ENCODE results near the gene UBASH3B.

The UBASH3B gene

DNA sequence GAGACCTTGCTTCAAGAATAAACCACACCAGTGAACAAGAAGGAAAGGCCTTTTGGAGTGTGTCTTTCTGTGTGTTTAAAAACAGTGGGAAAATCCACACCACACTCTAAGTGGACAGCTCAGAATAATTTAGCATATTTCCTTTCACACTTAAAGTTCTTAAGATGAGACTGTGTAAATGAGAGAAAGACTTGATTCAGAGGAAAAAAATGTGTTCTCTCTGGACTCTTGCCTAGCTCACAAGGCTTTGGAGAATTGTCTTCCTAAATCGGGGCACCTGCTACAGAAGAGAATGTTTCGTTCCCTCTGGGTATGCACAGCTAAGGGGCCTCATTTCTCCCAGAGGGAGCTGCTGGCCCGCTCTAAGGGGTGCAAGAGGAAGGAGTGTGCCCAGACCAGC is 154.3 kb downstream of the UBASH3B start:
- Histone ChIP-seq H3K79me2 (ENCODE audit: low read length) (no peaks in the 10 kb centered on the region), H3K27me3 (ENCODE audit: low read depth, low read length) (peaks cover 7% of the 10 kb centered on the region; the same call in 1 of the 2 replicates), H3K9ac (ENCODE audit: low read length) (no peak overlapping the region), H3K4me1 (ENCODE audit: low read length) (no peaks in the 10 kb centered on the region), H3K9me3 (ENCODE audit: insufficient read depth, low read length) (no peaks in the 10 kb centered on the region), H3K36me3 (replicated peaks; ENCODE audit: low read depth, low read length) (no peaks in the 10 kb centered on the region), H4K20me1 (ENCODE audit: insufficient read depth, low read length) (no peaks in the 10 kb centered on the region), H2AFZ (ENCODE audit: low read depth, low read length) (no peak overlapping the region), H3K4me2 (ENCODE audit: low read length) (no peak overlapping the region), H3K27ac (ENCODE audit: low read length) (no peak overlapping the region), H3K4me3 (ENCODE audit: low read length) (no peak overlapping the region)
- TF ChIP-seq, protein P1, sequence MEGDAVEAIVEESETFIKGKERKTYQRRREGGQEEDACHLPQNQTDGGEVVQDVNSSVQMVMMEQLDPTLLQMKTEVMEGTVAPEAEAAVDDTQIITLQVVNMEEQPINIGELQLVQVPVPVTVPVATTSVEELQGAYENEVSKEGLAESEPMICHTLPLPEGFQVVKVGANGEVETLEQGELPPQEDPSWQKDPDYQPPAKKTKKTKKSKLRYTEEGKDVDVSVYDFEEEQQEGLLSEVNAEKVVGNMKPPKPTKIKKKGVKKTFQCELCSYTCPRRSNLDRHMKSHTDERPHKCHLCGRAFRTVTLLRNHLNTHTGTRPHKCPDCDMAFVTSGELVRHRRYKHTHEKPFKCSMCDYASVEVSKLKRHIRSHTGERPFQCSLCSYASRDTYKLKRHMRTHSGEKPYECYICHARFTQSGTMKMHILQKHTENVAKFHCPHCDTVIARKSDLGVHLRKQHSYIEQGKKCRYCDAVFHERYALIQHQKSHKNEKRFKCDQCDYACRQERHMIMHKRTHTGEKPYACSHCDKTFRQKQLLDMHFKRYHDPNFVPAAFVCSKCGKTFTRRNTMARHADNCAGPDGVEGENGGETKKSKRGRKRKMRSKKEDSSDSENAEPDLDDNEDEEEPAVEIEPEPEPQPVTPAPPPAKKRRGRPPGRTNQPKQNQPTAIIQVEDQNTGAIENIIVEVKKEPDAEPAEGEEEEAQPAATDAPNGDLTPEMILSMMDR (IDR thresholded peaks at IDR 0.05; ENCODE audit: low read depth, low read length) = no peak
- TF ChIP-seq EZH2phosphoT487 (IDR thresholded peaks at IDR 0.05; ENCODE audit: low read depth) = no peak

DNA sequence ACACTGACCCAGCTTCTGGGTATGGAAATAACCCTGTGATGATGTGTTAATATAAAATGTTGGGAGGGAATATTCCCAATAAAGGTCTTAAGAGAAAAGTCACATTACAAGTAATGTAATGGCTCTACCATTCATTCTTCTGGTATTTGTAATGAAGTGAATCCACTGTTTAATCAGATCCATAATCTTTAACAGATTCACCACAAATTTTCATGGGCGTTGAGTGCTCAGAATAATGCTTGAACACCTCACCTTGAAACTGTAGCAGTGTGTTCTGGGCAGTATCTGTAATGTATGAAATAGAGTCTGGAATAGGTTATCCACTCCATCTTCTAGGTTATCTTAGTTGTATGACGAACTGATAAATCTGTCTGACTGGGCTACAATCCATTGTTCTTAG is 156.2 kb downstream of the UBASH3B start:
- no peak overlapping the region for H3K27ac ChIP-seq (ENCODE audit: low read length)
- H3K9ac ChIP-seq (ENCODE audit: low read length) = no peak overlapping the region
- H2AFZ ChIP-seq (ENCODE audit: low read depth, low read length) = no peak overlapping the region
- no peaks in the 10 kb centered on the region for H3K4me1 ChIP-seq (ENCODE audit: low read length)
- no peaks in the 10 kb centered on the region for H3K36me3 ChIP-seq (replicated peaks; ENCODE audit: low read depth, low read length)
- no peak overlapping the region for H3K4me3 ChIP-seq (ENCODE audit: low read length)
- no peaks in the 10 kb centered on the region for H3K79me2 ChIP-seq (ENCODE audit: low read length)
- no peaks in the 10 kb centered on the region for H3K9me3 ChIP-seq (ENCODE audit: insufficient read depth, low read length)
- no peaks in the 10 kb centered on the region for H4K20me1 ChIP-seq (ENCODE audit: insufficient read depth, low read length)
- TF ChIP-seq, protein P1 (IDR thresholded peaks at IDR 0.05; ENCODE audit: low read depth, low read length) = no peak
- TF ChIP-seq EZH2phosphoT487 (IDR thresholded peaks at IDR 0.05; ENCODE audit: low read depth) = no peak
- no peak overlapping the region for H3K4me2 ChIP-seq (ENCODE audit: low read length)
- peaks cover 7% of the 10 kb centered on the region; the same call in 1 of the 2 replicates for H3K27me3 ChIP-seq (ENCODE audit: low read depth, low read length)

DNA sequence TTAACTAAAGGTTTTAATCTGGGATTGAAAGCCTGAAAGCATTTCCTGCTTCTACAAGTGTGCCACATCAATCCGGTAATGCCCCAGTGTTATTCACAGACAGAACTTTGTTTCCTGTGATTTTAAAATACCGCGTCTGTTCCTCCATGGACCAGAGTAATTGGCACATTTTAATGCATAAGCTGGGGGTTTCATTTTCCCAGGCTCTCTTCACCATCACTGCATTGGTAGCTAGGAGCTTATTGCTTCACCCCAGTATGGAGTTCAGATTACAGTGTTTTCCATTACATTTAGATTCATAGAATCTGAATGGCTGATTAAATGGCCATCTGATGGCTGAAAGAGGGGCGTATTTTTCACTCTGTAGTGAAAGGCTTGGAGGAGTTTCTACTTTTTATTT is 157.1 kb downstream of the UBASH3B start:
- Histone ChIP-seq H3K4me1 (ENCODE audit: low read length) (no peaks in the 10 kb centered on the region), H3K4me3 (ENCODE audit: low read length) (no peak overlapping the region), H3K79me2 (ENCODE audit: low read length) (no peaks in the 10 kb centered on the region), H2AFZ (ENCODE audit: low read depth, low read length) (no peak overlapping the region), H3K9ac (ENCODE audit: low read length) (no peak overlapping the region), H3K4me2 (ENCODE audit: low read length) (no peak overlapping the region), H3K36me3 (replicated peaks; ENCODE audit: low read depth, low read length) (no peaks in the 10 kb centered on the region), H3K27me3 (ENCODE audit: low read depth, low read length) (peaks cover 7% of the 10 kb centered on the region; the same call in 1 of the 2 replicates), H3K27ac (ENCODE audit: low read length) (no peak overlapping the region), H3K9me3 (ENCODE audit: insufficient read depth, low read length) (no peaks in the 10 kb centered on the region), H4K20me1 (ENCODE audit: insufficient read depth, low read length) (no peaks in the 10 kb centered on the region)
- no peak for TF ChIP-seq EZH2phosphoT487 (IDR thresholded peaks at IDR 0.05; ENCODE audit: low read depth)
- TF ChIP-seq, protein P1 (IDR thresholded peaks at IDR 0.05; ENCODE audit: low read depth, low read length) = no peak

DNA sequence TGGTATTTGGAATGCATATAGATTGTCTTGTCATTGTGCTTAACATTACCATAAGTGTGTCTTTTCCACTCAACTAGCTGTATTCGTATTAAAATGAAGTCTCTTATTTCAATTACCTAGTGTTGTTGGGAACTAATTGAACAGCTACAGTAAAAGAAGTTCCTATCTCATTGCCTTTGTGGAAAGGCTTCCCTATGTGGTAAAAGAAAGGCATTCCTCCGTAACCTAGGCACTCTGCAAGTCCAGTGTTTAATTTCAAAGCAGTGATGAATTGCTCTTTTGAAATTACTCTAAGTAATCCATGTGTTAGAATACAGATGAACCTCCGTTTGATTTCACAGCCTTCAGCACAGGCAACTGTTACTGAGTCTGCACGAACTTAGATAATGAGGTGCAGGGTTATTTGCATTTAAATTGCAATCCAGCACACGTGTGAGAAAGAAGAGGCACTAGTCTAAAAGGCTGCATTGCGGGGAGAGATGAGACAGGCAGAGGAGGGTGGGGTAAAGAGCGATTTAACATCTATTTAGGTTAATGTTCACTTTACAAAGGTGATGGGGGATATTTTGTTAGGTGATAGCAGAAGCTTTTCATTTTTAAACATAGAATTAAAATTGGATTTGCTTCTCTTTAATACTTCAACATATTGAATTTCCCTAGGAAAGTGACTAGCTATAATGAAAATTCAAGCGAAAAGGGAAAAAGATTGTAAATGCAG is 157.8 kb downstream of the UBASH3B start:
- Histone ChIP-seq H3K4me2 (ENCODE audit: low read length) (no peak overlapping the region), H4K20me1 (ENCODE audit: insufficient read depth, low read length) (no peaks in the 10 kb centered on the region), H3K4me1 (ENCODE audit: low read length) (no peaks in the 10 kb centered on the region), H3K79me2 (ENCODE audit: low read length) (no peaks in the 10 kb centered on the region), H3K27me3 (ENCODE audit: low read depth, low read length) (peaks cover 7% of the 10 kb centered on the region; the same call in 1 of the 2 replicates), H3K9ac (ENCODE audit: low read length) (no peak overlapping the region), H3K36me3 (replicated peaks; ENCODE audit: low read depth, low read length) (no peaks in the 10 kb centered on the region), H3K9me3 (ENCODE audit: insufficient read depth, low read length) (no peaks in the 10 kb centered on the region), H2AFZ (ENCODE audit: low read depth, low read length) (no peak overlapping the region), H3K4me3 (ENCODE audit: low read length) (no peak overlapping the region), H3K27ac (ENCODE audit: low read length) (no peak overlapping the region)
- TF ChIP-seq, protein P1 (IDR thresholded peaks at IDR 0.05; ENCODE audit: low read depth, low read length) = no peak
- no peak for TF ChIP-seq EZH2phosphoT487 (IDR thresholded peaks at IDR 0.05; ENCODE audit: low read depth)
